H1 (cell line): ENCODE data around the gene NXPH1. TPM values are rescaled to one million over a fixed set of nuclear protein-coding genes. Genes with fewer than 3 reads are reported as not detected.

Experiments
- CTCF ChIA-PET: fragments of 300-600 bp; sonication (Branson Sonifier 250); formaldehyde crosslinking; loops from one replicate; lab custom pipeline; 2021; ENCODE audit not compliant: partially characterized antibody; lab: Charles Lee
- POLR2A ChIA-PET: fragments of 300-600 bp; sonication (Branson Sonifier 250); formaldehyde crosslinking; loops from one replicate; lab custom pipeline; 2021; ENCODE audit warnings: inconsistent platforms; ENCODE audit not compliant: partially characterized antibody; lab: Charles Lee
- DNase-seq, 2 experiments: peaks; one replicate each; pipeline versions ENCODE4 v3.0.0 to v3.0.0-alpha.2; 2010 to 2022; ENCODE audit warnings: low spot score in 2 of 2, low read depth in 1 of 2, mixed read lengths in 1 of 2
- FAIRE-seq: peaks from 2 replicates; lab custom pipeline; 2011; peaks lifted over from hg19 to GRCh38; lab: Jason Lieb, UNC
- H2AFZ ChIP-seq: 2 replicates; pipeline ENCODE4 v1.8.1; 2012; ENCODE audit warnings: low read length, inconsistent platforms
- H2AK5ac ChIP-seq: 2 replicates; pipeline ENCODE4 v1.6.1; 2013; ENCODE audit warnings: low read depth, low read length
- H2BK120ac ChIP-seq: replicated peaks from 2 replicates; pipeline ENCODE3; 2013; ENCODE audit warnings: low read depth, low read length, inconsistent platforms
- H2BK12ac ChIP-seq: 2 replicates; pipeline ENCODE4 v1.6.1; 2013; ENCODE audit warnings: low read depth, low read length
- H2BK15ac ChIP-seq: 2 replicates; pipeline ENCODE4 v1.6.1; 2013; ENCODE audit warnings: low read length
- H2BK20ac ChIP-seq: 2 replicates; pipeline ENCODE4 v1.6.1; 2013; ENCODE audit warnings: low read length
- H2BK5ac ChIP-seq: 2 replicates; pipeline ENCODE4 v1.6.1; 2013; ENCODE audit warnings: low read depth, low read length
- H3K14ac ChIP-seq: 2 replicates; pipeline ENCODE4 v1.6.1; 2013; ENCODE audit warnings: inconsistent platforms; ENCODE audit not compliant: insufficient read length
- H3K18ac ChIP-seq: 2 replicates; pipeline ENCODE4 v1.6.1; 2013; ENCODE audit warnings: low read length; ENCODE audit errors: extremely low read depth
- H3K23ac ChIP-seq: 2 replicates; pipeline ENCODE4 v1.6.1; 2013; ENCODE audit warnings: inconsistent platforms; ENCODE audit not compliant: insufficient read length
- H3K23me2 ChIP-seq: 2 replicates; pipeline ENCODE4 v1.6.1; 2013; ENCODE audit warnings: low read depth, low read length
- H3K27ac ChIP-seq: 2 replicates; pipeline ENCODE4 v1.6.1; 2011; ENCODE audit warnings: low read depth, low read length, inconsistent platforms
- H3K27me3 ChIP-seq, 4 experiments: replicated peaks in 1 of 4; 1 replicate in 1 of 4; 2 replicates in 3 of 4; pipeline versions ENCODE4 v1.6.1 to v1.8.1; 2011 to 2013; ENCODE audit warnings: low read length in 3 of 4, mild to moderate bottlenecking in 3 of 4, inconsistent platforms in 2 of 4, mixed read lengths in 2 of 4, moderate library complexity in 1 of 4; ENCODE audit not compliant: control insufficient read depth in 3 of 4, insufficient read depth in 3 of 4; ENCODE audit errors: extremely low read depth in 1 of 4
- H3K36me3 ChIP-seq, 4 experiments: 2 replicates each; pipeline versions ENCODE4 v1.6.1 to v1.8.1; 2011 to 2013; ENCODE audit warnings: mild to moderate bottlenecking in 4 of 4, low read length in 3 of 4, moderate library complexity in 2 of 4, control low read depth in 1 of 4, inconsistent platforms in 1 of 4; ENCODE audit not compliant: insufficient read depth in 4 of 4, control insufficient read depth in 2 of 4
- H3K4ac ChIP-seq: replicated peaks from 2 replicates; pipeline ENCODE3; 2013; ENCODE audit warnings: low read length, low read depth, mixed read lengths, inconsistent platforms; ENCODE audit not compliant: insufficient read length
- H3K4me1 ChIP-seq, 4 experiments: replicated peaks in 1 of 4; 1 replicate in 1 of 4; 2 replicates in 3 of 4; pipeline versions ENCODE4 v1.6.1 to v1.8.1; 2011 to 2013; ENCODE audit warnings: low read length in 3 of 4, inconsistent platforms in 2 of 4, mixed read lengths in 1 of 4; ENCODE audit not compliant: insufficient read depth in 4 of 4, control insufficient read depth in 3 of 4
- H3K4me2 ChIP-seq, 2 experiments: 2 replicates each; pipeline versions ENCODE4 v1.6.1 to v1.8.1; 2011 to 2013; ENCODE audit warnings: low read depth in 2 of 2, low read length in 2 of 2, control low read depth in 1 of 2, inconsistent platforms in 1 of 2, mild to moderate bottlenecking in 1 of 2; ENCODE audit not compliant: insufficient read depth in 1 of 2
- H3K4me3 ChIP-seq, 4 experiments: fragments of 200-600, 300-600 bp in 1 of 4; sonication (generic), shearing (Covaris generic), sonication (Bioruptor Twin) in 1 of 4; 2 replicates each; pipeline versions ENCODE4 v1.5.1 to v1.8.1; 2011 to 2016; ENCODE audit warnings: low read length in 4 of 4, low read depth in 3 of 4, control low read depth in 2 of 4, inconsistent platforms in 2 of 4, mild to moderate bottlenecking in 2 of 4, mixed read lengths in 1 of 4, moderate library complexity in 1 of 4; ENCODE audit not compliant: insufficient read depth in 2 of 4; ENCODE audit errors: extremely low read depth in 1 of 4
- H3K56ac ChIP-seq: replicated peaks from 2 replicates; pipeline ENCODE3; 2013; ENCODE audit warnings: low read depth, mild to moderate bottlenecking, mixed read lengths, low read length, inconsistent platforms; ENCODE audit not compliant: insufficient read length
- H3K79me1 ChIP-seq: 2 replicates; pipeline ENCODE4 v1.6.1; 2013; ENCODE audit warnings: low read depth, low read length, control low read depth
- H3K79me2 ChIP-seq, 2 experiments: 2 replicates each; pipeline versions ENCODE4 v1.6.1 to v1.8.1; 2012 to 2013; ENCODE audit warnings: low read length in 2 of 2, mild to moderate bottlenecking in 2 of 2, inconsistent platforms in 1 of 2; ENCODE audit not compliant: insufficient read depth in 2 of 2, control insufficient read depth in 1 of 2
- H3K9ac ChIP-seq, 4 experiments: replicated peaks in 1 of 4; 1 replicate in 1 of 4; 2 replicates in 3 of 4; pipeline versions ENCODE4 v1.6.1 to v1.8.1; 2011 to 2013; ENCODE audit warnings: low read depth in 3 of 4, low read length in 3 of 4, control low read depth in 2 of 4, mild to moderate bottlenecking in 2 of 4, moderate library complexity in 2 of 4, inconsistent platforms in 1 of 4; ENCODE audit errors: extremely low read depth in 1 of 4
- H3K9me3 ChIP-seq, 2 experiments: 2 replicates each; pipeline versions ENCODE4 v1.6.1 to v1.8.1; 2012 to 2013; ENCODE audit warnings: mild to moderate bottlenecking in 2 of 2, moderate library complexity in 2 of 2, control low read depth in 1 of 2, inconsistent platforms in 1 of 2, low read depth in 1 of 2, low read length in 1 of 2, mixed read lengths in 1 of 2; ENCODE audit not compliant: insufficient read depth in 2 of 2
- H4K20me1 ChIP-seq, 2 experiments: replicated peaks in 1 of 2; 2 replicates each; pipeline versions ENCODE3 to v1.8.1; 2011 to 2013; ENCODE audit warnings: inconsistent platforms in 2 of 2, low read length in 2 of 2, mild to moderate bottlenecking in 1 of 2; ENCODE audit not compliant: insufficient read depth in 2 of 2, control insufficient read depth in 1 of 2
- H4K5ac ChIP-seq: 2 replicates; pipeline ENCODE4 v1.6.1; 2013; ENCODE audit warnings: low read length, low read depth, mixed read lengths, inconsistent platforms; ENCODE audit not compliant: insufficient read length
- H4K8ac ChIP-seq: 2 replicates; pipeline ENCODE4 v1.8.0; 2013; ENCODE audit warnings: mild to moderate bottlenecking, moderate library complexity, low read length, inconsistent platforms; ENCODE audit not compliant: insufficient read depth; ENCODE audit errors: extremely low read depth
- H4K91ac ChIP-seq: replicated peaks from 2 replicates; pipeline ENCODE3; 2013; ENCODE audit warnings: low read length, mixed read lengths, inconsistent platforms; ENCODE audit not compliant: insufficient read length
- PHF8 ChIP-seq: fragments of 200-600 bp; sonication (generic); conservative IDR thresholded peaks from 2 replicates; pipeline ENCODE4 v1.7.1; 2012; ENCODE audit warnings: low read depth, mild to moderate bottlenecking, inconsistent platforms, low read length, moderate library complexity
- WGBS, 2 experiments: shearing (Covaris generic) in 1 of 2; methylation state at CpG; one replicate each; pipeline versions ENCODE4 v1.1.6 to v1.1.7; 2013 to 2015; ENCODE audit warnings: low lambda C conversion rate in 2 of 2, mixed read lengths in 2 of 2, inconsistent platforms in 1 of 2, low coverage in 1 of 2, missing lambda C conversion rate in 1 of 2; ENCODE audit not compliant: insufficient replicate concordance in 2 of 2, insufficient coverage in 1 of 2, insufficient read length in 1 of 2; ENCODE audit errors: extremely low coverage in 1 of 2, missing lambda C conversion rate in 1 of 2; 5-methylcytosine and 5-hydroxymethylcytosine counted together
- polyA plus RNA-seq, 7 experiments: library from polyadenylated mRNA; depleted of rRNA in 3 of 7; stranded (reverse) in 5 of 7; unstranded in 2 of 7; fragments of >200 nt in 5 of 7; fragments of 200-250 nt in 2 of 7; gene quantifications; 1 replicate in 5 of 7; 2 replicates in 1 of 7; 4 replicates in 1 of 7; pipeline versions ENCODE4 v1.2.1 to v1.2.3, GENCODE V29; 2011 to 2013; ENCODE audit warnings: missing spikeins in 2 of 7, mixed read lengths in 2 of 7
- total RNA-seq: library from RNA; stranded (reverse); fragmentation: NEBNext Ultra II Directional; extraction: Animal tissue kit (Norgen Biotek cat#: 25700); gene quantifications from 2 replicates; pipeline ENCODE4 v1.2.1, GENCODE V29; 2021

Gene NXPH1
- total and polyA plus RNA-seq, 2 of the 8 experiments (the other 6 are each of a cell fraction or from before 2014, with no cell fraction given), result 0.14 to 1.0 TPM

- H2AFZ ChIP-seq, result no peak overlapping the region
- no peaks in the 10 kb centered on the region for H3K79me2 ChIP-seq
- H2BK120ac ChIP-seq, result no peak overlapping the region
- no peak overlapping the region for H3K4ac ChIP-seq
- no peak overlapping the region for H2BK15ac ChIP-seq
- H3K27ac ChIP-seq, result no peak overlapping the region
- no peak overlapping the region for H2AK5ac ChIP-seq
- H4K8ac ChIP-seq, result no peak overlapping the region
- DNase-seq (no peak), FAIRE-seq (no peak)
- POLR2A ChIA-PET, result no interaction called here
- WGBS, 2 experiments, result 88% methylated on average over 3 of the region's 3 CpGs; no CpG with 5 or more reads in 1 of the 2 experiments
- H3K23me2 ChIP-seq, result no peaks in the 10 kb centered on the region; the same call in 1 of the 2 replicates
- CTCF ChIA-PET, result interaction anchor here (1.0 to 1.7 kb wide), 4 partner anchors 11 to 89 kb away, joined by 3 to 5 read pairs (median 4); no protein-coding TSS in a partner anchor
- H3K79me1 ChIP-seq, result no peaks in the 10 kb centered on the region
- no peak overlapping the region for H3K56ac ChIP-seq
- no peaks in the 10 kb centered on the region for H3K4me1 ChIP-seq
- no peak overlapping the region for H3K4me2 ChIP-seq
- no peak overlapping the region for H3K4me3 ChIP-seq
- H3K36me3 ChIP-seq, result no peaks in the 10 kb centered on the region
- H2BK5ac ChIP-seq, result no peak overlapping the region
- no peak overlapping the region for H4K91ac ChIP-seq
- H2BK12ac ChIP-seq, result no peak overlapping the region
- no peak overlapping the region for H3K9ac ChIP-seq
- no peaks in the 10 kb centered on the region for H3K9me3 ChIP-seq
- no peaks in the 10 kb centered on the region for H3K27me3 ChIP-seq
- H2BK20ac ChIP-seq, result no peak overlapping the region
- no peak for TF ChIP-seq PHF8
- H4K20me1 ChIP-seq, result no peaks in the 10 kb centered on the region
- no peak overlapping the region for H3K23ac ChIP-seq
- H3K14ac ChIP-seq, result no peak overlapping the region
- H3K18ac ChIP-seq, result no peak overlapping the region
- H4K5ac ChIP-seq, result no peak overlapping the region
These were observed 164.2 kb downstream of the NXPH1 start for GRCh38 chr7:8597565-8597964.
